ENCODE data around the gene PLPPR1.

PLPPR1 gene

GRCh38 chr9:101050650-101051049, 22.1 kb downstream of the PLPPR1 start:
- DNase-seq = no peak

- no peak for DNase-seq
These were observed 26.1 kb downstream of the PLPPR1 start for GRCh38 chr9:101054657-101055056.

- no peak for DNase-seq
These were observed 27.0 kb downstream of the PLPPR1 start for GRCh38 chr9:101055516-101055915.

GRCh38 chr9:101062686-101063085, 34.2 kb downstream of the PLPPR1 start:
- no peak for DNase-seq

GRCh38 chr9:101063192-101063591, 34.7 kb downstream of the PLPPR1 start:
- no peak for DNase-seq

GRCh38 chr9:101064206-101064605, 35.7 kb downstream of the PLPPR1 start:
- no peak for DNase-seq

- no peak for DNase-seq
These were observed 37.4 kb downstream of the PLPPR1 start for GRCh38 chr9:101065930-101066329.

GRCh38 chr9:101068696-101069095, 40.2 kb downstream of the PLPPR1 start:
- DNase-seq = no peak

GRCh38 chr9:101072259-101072658, 43.7 kb downstream of the PLPPR1 start:
- no peak for DNase-seq

GRCh38 chr9:101073122-101073521, 44.6 kb downstream of the PLPPR1 start:
- no peak for DNase-seq

- DNase-seq = no peak
These were observed 53.1 kb downstream of the PLPPR1 start for GRCh38 chr9:101081641-101082040.

GRCh38 chr9:101083448-101084202, 55.1 kb downstream of the PLPPR1 start:
- DNase-seq = no peak

- DNase-seq = no peak
These were observed 58.9 kb downstream of the PLPPR1 start for GRCh38 chr9:101087426-101087825.

GRCh38 chr9:101092922-101093321, 64.4 kb downstream of the PLPPR1 start:
- no peak for DNase-seq

GRCh38 chr9:101093620-101094019, 65.1 kb downstream of the PLPPR1 start:
- no peak for DNase-seq

- no peak for DNase-seq
These were observed 66.2 kb downstream of the PLPPR1 start for GRCh38 chr9:101094686-101095085.

- DNase-seq = no peak
These were observed 68.7 kb downstream of the PLPPR1 start for GRCh38 chr9:101097210-101097609.

- no peak for DNase-seq
These were observed 69.9 kb downstream of the PLPPR1 start for GRCh38 chr9:101098392-101098791.

- DNase-seq = no peak
These were observed 85.8 kb downstream of the PLPPR1 start for GRCh38 chr9:101114317-101114716.

GRCh38 chr9:101115102-101115501, 86.6 kb downstream of the PLPPR1 start:
- DNase-seq = no peak

GRCh38 chr9:101117161-101117560, 88.6 kb downstream of the PLPPR1 start:
- no peak for DNase-seq

GRCh38 chr9:101119206-101119819, 90.8 kb downstream of the PLPPR1 start:
- DNase-seq = peak; percentile 49

- DNase-seq = no peak
These were observed 93.4 kb downstream of the PLPPR1 start for GRCh38 chr9:101121836-101122399.

GRCh38 chr9:101126556-101126955, 98.0 kb downstream of the PLPPR1 start:
- DNase-seq = no peak

All from hematopoietic multipotent progenitor cell treated with erythropoietin and hydrocortisone succinate and interleukin-3 and kit ligand, for 4 days (in vitro differentiated cells).